Liver (tissue), 9 donors: ENCODE data around the gene SP140L. TPM values are rescaled to one million over a fixed set of nuclear protein-coding genes. Genes with fewer than 3 reads are reported as not detected.

Experiments
- DNase-seq: peaks from one replicate; pipeline ENCODE4 v3.0.0-alpha.2; 2017; ENCODE audit warnings: low spot score
- H3K27ac ChIP-seq, 2 donors: one replicate each; pipeline ENCODE4 v1.7.0; 2013; ENCODE audit warnings: inconsistent platforms in 2 of 2, low read length in 2 of 2, control low read depth in 1 of 2, low read depth in 1 of 2, mild to moderate bottlenecking in 1 of 2
- H3K27me3 ChIP-seq, 4 donors: one replicate each; pipeline versions ENCODE4 v1.6.1 to v1.7.0; 2013; ENCODE audit warnings: low read length in 3 of 4, inconsistent platforms in 1 of 4, mild to moderate bottlenecking in 1 of 4, moderate library complexity in 1 of 4; ENCODE audit not compliant: control insufficient read depth in 4 of 4, insufficient read depth in 4 of 4
- H3K36me3 ChIP-seq, 4 donors: one replicate each; pipeline versions ENCODE4 v1.6.1 to v1.7.0; 2013; ENCODE audit warnings: low read length in 3 of 4, mild to moderate bottlenecking in 3 of 4, low read depth in 1 of 4, moderate library complexity in 1 of 4; ENCODE audit not compliant: control insufficient read depth in 4 of 4, insufficient read depth in 3 of 4
- H3K4me1 ChIP-seq, 4 donors: one replicate each; pipeline versions ENCODE4 v1.6.1 to v1.7.0; 2013; ENCODE audit warnings: low read length in 3 of 4, mild to moderate bottlenecking in 3 of 4, moderate library complexity in 1 of 4; ENCODE audit not compliant: control insufficient read depth in 4 of 4, insufficient read depth in 4 of 4
- H3K4me3 ChIP-seq, 3 donors: one replicate each; pipeline versions ENCODE4 v1.6.1 to v1.7.0; 2013; ENCODE audit warnings: low read length in 3 of 3, control low read depth in 1 of 3, low read depth in 1 of 3, mild to moderate bottlenecking in 1 of 3
- H3K9ac ChIP-seq, 2 donors: one replicate each; pipeline ENCODE4 v1.7.0; 2013; ENCODE audit warnings: low read length in 2 of 2, mild to moderate bottlenecking in 2 of 2, moderate library complexity in 2 of 2, control low read depth in 1 of 2, low read depth in 1 of 2
- H3K9me3 ChIP-seq, 4 donors: one replicate each; pipeline versions ENCODE4 v1.6.1 to v1.7.0; 2013; ENCODE audit warnings: low read length in 3 of 4; ENCODE audit not compliant: control insufficient read depth in 4 of 4
- ATF3 ChIP-seq: IDR thresholded peaks from 2 replicates; pipeline ENCODE4 v1.6.1; 2016; ENCODE audit warnings: antibody characterized with exemption
- CTCF ChIP-seq: fragments of 150-350 bp; IDR thresholded peaks from 2 replicates; pipeline ENCODE4 v1.5.1; 2017; ENCODE audit warnings: improper control_type of control experiment, low read depth, low read length; ENCODE audit not compliant: missing input control
- EGR1 ChIP-seq, 2 donors: IDR thresholded peaks; 2 replicates each; pipeline ENCODE4 v1.6.1; 2016 to 2018; ENCODE audit warnings: antibody characterized with exemption in 2 of 2, low read depth in 2 of 2
- FOXA1 ChIP-seq: IDR thresholded peaks from 2 replicates; pipeline ENCODE4 v1.6.1; 2016; ENCODE audit warnings: antibody characterized with exemption
- FOXA2 ChIP-seq: IDR thresholded peaks from 2 replicates; pipeline ENCODE4 v1.6.1; 2016; ENCODE audit warnings: antibody characterized with exemption
- GABPA ChIP-seq, 2 donors: IDR thresholded peaks in 1 of 2; conservative IDR thresholded peaks in 1 of 2; 2 replicates each; pipeline ENCODE4 v1.6.1; 2016; ENCODE audit warnings: antibody characterized with exemption in 2 of 2, mild to moderate bottlenecking in 1 of 2, moderate library complexity in 1 of 2
- HNF4A ChIP-seq, 2 donors: conservative IDR thresholded peaks; 2 replicates each; pipeline ENCODE4 v1.6.1; 2016; ENCODE audit warnings: antibody characterized with exemption in 2 of 2, mild to moderate bottlenecking in 2 of 2
- JUND ChIP-seq, 2 donors: IDR thresholded peaks; 2 replicates each; pipeline ENCODE4 v1.6.1; 2016; ENCODE audit warnings: antibody characterized with exemption in 2 of 2
- MAX ChIP-seq: IDR thresholded peaks from 2 replicates; pipeline ENCODE4 v1.6.1; 2016; ENCODE audit warnings: antibody characterized with exemption
- NR2F2 ChIP-seq: IDR thresholded peaks from 2 replicates; pipeline ENCODE4 v1.6.1; 2016; ENCODE audit warnings: antibody characterized with exemption
- RAD21 ChIP-seq, 2 donors: IDR thresholded peaks; 2 replicates each; pipeline ENCODE4 v1.6.1; 2016; ENCODE audit warnings: antibody characterized with exemption in 2 of 2, mild to moderate bottlenecking in 2 of 2
- RXRA ChIP-seq, 2 donors: IDR thresholded peaks; 2 replicates each; pipeline ENCODE4 v1.6.1; 2017 to 2018; ENCODE audit warnings: antibody characterized with exemption in 2 of 2, mild to moderate bottlenecking in 1 of 2
- SP1 ChIP-seq: IDR thresholded peaks from 2 replicates; pipeline ENCODE4 v1.6.1; 2018; ENCODE audit warnings: antibody characterized with exemption, mild to moderate bottlenecking
- TAF1 ChIP-seq: conservative IDR thresholded peaks from 2 replicates; pipeline ENCODE4 v1.6.1; 2016; ENCODE audit warnings: antibody characterized with exemption, mild to moderate bottlenecking
- ZBTB33 ChIP-seq: IDR thresholded peaks from 2 replicates; pipeline ENCODE4 v1.6.1; 2016; ENCODE audit warnings: antibody characterized with exemption
- WGBS: extraction: QIAGEN DNeasy Blood & Tissue Kit; methylation state at CpG from one replicate; pipeline ENCODE4 v1.1.7; 2013; 5-methylcytosine and 5-hydroxymethylcytosine counted together
- polyA plus RNA-seq, 2 donors: library from polyadenylated mRNA; stranded (reverse) in 1 of 2; unstranded in 1 of 2; fragments of 200-250 nt in 1 of 2; fragments of >200 nt in 1 of 2; fragmentation: Nextera tagmentation in 1 of 2; extraction: Ambion mirVana in 1 of 2; gene quantifications; one replicate each; pipeline versions ENCODE4 v1.2.1 to v1.2.3, GENCODE V29; 2013 to 2015
- total RNA-seq, 2 donors: library from RNA; depleted of rRNA; stranded (reverse); fragments of >200 nt; gene quantifications; one replicate each; pipeline ENCODE4 v1.2.3, GENCODE V29; 2014
- donor health status: healthy.
- donor health status: healthy.
- donor health status: healthy.
- donor health status: healthy.
- donor health status: healthy.

Gene SP140L
- total and polyA plus RNA-seq, 4 donors = 3.1 to 21.5 (median 6.6) TPM

GRCh38 chr2:230322561-230323384 lies 4.2 kb upstream of the SP140L start:
- H3K27ac ChIP-seq = no peak overlapping the region
- TF ChIP-seq RAD21 (IDR thresholded peaks at IDR 0.05) (no peak), FOXA2 (no peak), MAX (no peak)
- H3K9ac ChIP-seq = no peak overlapping the region
- no peaks in the 10 kb centered on the region for H3K27me3 ChIP-seq
- H3K4me3 ChIP-seq = no peak overlapping the region
- H3K4me1 ChIP-seq = peaks cover 0 to 10% (median 2%) of the 10 kb centered on the region in 4 donors
- 85% methylated on average over 12 of the region's 12 CpGs for WGBS
- DNase-seq = no peak
- peaks cover 0 to 9% (median 4%) of the 10 kb centered on the region in 4 donors for H3K9me3 ChIP-seq
- no peaks in the 10 kb centered on the region for H3K36me3 ChIP-seq

- no peak overlapping the region for H3K27ac ChIP-seq
- WGBS = 88% methylated on average over 18 of the region's 18 CpGs
- no peak for DNase-seq
These were observed 3.4 kb upstream of the SP140L start for GRCh38 chr2:230323385-230324106.

More at GRCh38 chr2:230323385-230324106, 3.4 kb upstream of the SP140L start:
- Histone ChIP-seq H3K4me3 (no peak overlapping the region), H3K27me3 (no peaks in the 10 kb centered on the region), H3K4me1 (peaks cover 0 to 17% (median 9%) of the 10 kb centered on the region in 4 donors), H3K9ac (no peak overlapping the region), H3K9me3 (peaks cover 0 to 9% (median 4%) of the 10 kb centered on the region in 4 donors), H3K36me3 (no peaks in the 10 kb centered on the region)
- TF ChIP-seq CTCF = no peak
- TF ChIP-seq FOXA2 = no peak
- no peak for TF ChIP-seq SP1
- no peak for TF ChIP-seq ATF3
- no peak for TF ChIP-seq HNF4A (conservative IDR thresholded peaks at IDR 0.05)
- no peak for TF ChIP-seq JUND (IDR thresholded peaks at IDR 0.05)
- no peak for TF ChIP-seq ZBTB33
- TF ChIP-seq FOXA1 = no peak
- no peak for TF ChIP-seq RAD21 (IDR thresholded peaks at IDR 0.05)
- no peak for TF ChIP-seq EGR1 (IDR thresholded peaks at IDR 0.05; ENCODE audit: low read depth in 2 of 2)
- TF ChIP-seq TAF1 = no peak
- TF ChIP-seq NR2F2 = no peak
- TF ChIP-seq RXRA (IDR thresholded peaks at IDR 0.05) = no peak
- no peak for TF ChIP-seq GABPA (IDR thresholded peaks at IDR 0.05 in 1 of 2, conservative IDR thresholded peaks at IDR 0.05 in 1 of 2)
- TF ChIP-seq MAX = no peak
